CD4-positive, alpha-beta T cell treated with Interleukin-4 for 4 hours (primary cell): Measurements from ENCODE around the gene TNKS1BP1.
"Not testable (repeated sequence)": the region's sequence is repeated elsewhere in the genome, so short reads cannot be mapped to it uniquely, and the experiment has no call there.

Source experiments
- DNase-seq: peaks from one replicate; pipeline ENCODE4 v3.0.0-alpha.2; 2020

Gene TNKS1BP1

DNA sequence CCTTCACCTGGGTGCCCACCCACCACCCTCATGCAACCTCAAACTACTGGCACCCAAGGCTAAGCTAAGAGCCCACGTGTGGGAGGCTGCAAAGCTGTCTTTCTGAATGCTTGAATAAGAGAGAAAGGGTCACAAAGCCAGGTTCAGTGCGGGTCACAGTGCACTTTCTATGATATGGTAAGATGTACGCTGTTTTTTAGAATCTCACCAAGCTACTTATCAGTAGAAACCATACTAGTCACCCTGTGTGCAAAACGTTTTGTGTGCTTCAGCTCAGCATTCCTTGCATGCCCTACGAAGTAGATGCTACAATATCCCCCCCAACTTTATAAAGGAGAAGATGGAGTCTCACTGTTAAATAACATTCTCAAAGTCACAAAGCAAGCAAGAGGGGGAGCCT, 28.3 kb upstream of the TNKS1BP1 start:
- DNase-seq, result no peak

- DNase-seq, result peak; percentile 61
These were observed 24.9 kb upstream of the TNKS1BP1 start for GRCh38 chr11:57349491-57350274.

GRCh38 chr11:57348636-57349313, 24.0 kb upstream of the TNKS1BP1 start:
- DNase-seq, result no peak

DNA sequence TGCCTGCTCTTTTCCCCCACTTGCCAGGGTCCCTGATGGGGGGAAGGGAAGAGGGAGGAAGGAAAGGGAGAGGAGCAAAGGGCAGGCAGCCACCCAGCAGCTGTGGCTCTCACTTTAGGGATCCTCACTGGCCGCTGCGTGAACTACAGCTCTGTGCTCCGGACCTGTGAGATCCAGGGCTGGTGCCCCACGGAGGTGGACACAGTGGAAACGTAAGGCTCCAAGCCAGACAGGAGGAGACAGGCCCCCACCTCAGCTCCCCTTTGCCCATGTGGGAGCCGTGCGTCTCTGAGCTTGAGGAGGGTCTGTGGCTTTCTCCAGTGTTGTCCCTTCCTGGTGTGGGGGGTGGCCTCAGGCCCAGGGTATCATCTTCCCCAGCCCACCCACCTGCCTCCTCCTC, 23.3 kb upstream of the TNKS1BP1 start:
- DNase-seq, result no peak

- DNase-seq, result no peak
These were observed 22.6 kb upstream of the TNKS1BP1 start for GRCh38 chr11:57347336-57347735.

DNA sequence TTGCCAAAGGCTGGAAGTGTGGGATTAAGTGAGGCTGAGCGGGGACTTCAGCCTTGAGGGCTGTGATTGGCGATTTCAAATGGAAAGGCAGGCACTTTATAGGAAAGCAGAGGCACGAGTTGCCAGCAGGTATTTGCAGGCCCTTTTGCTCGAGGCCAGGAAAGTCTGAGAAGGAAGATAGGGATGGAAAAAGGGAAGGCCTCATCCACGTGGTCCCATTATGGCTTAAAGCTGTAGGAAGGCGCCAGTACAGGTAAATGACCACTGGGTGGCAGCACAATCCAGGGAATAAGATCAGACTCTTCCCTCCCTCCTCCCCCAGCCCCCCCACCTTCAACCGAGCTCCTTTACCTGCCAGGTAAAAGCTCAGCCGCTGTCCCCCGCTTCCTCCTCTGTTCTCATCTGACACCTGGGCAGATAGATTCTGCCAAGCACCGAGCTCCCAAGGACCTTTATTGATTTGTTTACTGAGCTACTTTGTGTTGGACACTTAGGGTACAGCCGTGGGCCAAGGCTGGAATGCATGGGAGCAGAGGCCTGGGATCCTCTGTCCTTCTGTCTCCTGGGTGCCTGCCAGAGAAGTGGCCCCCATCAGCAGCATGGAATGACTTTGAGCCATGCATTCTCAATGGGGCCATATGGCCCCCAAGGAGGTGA, 20.9 kb upstream of the TNKS1BP1 start:
- peak; percentile 69 for DNase-seq

- DNase-seq, result no peak
These were observed 20.1 kb upstream of the TNKS1BP1 start for GRCh38 chr11:57344826-57345225.

GRCh38 chr11:57343825-57344224, 19.1 kb upstream of the TNKS1BP1 start:
- no peak for DNase-seq

DNA sequence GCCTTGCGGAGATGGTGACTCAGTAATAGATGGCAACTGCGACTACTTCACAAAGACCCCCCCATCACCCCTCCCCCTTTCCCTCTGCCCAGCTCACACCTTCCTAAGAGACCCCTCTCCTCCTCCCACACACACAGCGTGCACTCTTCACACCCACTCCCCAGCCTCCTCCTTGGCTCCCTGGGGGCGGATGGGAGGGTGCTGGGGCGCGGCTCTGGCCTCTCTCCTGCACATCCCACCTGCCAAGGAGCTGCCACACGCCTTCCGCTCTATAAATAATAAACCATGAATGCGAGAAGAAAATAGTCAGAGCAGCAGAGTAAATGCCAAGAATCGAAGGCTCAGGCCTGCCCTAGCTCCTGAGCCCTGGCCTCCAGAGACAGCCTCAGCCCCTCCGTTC, 17.9 kb upstream of the TNKS1BP1 start:
- DNase-seq, result no peak

GRCh38 chr11:57341250-57341808, 16.6 kb upstream of the TNKS1BP1 start:
- no peak for DNase-seq

DNA sequence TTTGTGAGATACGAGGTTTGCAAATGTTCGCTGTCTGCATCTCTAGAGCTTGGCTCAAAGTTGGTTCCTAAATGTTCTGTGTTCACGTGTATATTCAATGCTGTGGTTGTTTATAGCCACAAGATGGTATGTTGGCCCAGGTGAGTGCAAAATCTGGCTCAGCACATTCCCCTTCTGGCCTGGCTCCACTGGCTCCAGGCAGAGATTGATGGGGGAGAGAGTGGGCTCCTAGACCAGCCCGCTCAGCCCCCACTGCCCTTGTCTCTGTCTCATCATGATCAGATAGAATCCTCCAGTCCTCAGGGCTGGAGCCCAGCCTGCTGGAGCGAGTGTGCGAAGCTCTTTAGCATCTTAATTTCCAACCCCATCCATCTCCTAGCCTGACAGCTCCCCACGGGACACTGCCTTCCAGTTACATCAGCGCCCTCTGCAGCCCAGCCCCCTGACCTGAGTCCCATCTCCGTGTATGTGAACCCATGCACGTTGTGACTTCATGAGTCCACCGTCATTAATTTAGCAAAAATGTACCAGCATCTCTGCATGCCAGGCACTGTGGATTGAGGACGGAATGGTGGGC, 15.4 kb upstream of the TNKS1BP1 start:
- DNase-seq, result no peak

DNA sequence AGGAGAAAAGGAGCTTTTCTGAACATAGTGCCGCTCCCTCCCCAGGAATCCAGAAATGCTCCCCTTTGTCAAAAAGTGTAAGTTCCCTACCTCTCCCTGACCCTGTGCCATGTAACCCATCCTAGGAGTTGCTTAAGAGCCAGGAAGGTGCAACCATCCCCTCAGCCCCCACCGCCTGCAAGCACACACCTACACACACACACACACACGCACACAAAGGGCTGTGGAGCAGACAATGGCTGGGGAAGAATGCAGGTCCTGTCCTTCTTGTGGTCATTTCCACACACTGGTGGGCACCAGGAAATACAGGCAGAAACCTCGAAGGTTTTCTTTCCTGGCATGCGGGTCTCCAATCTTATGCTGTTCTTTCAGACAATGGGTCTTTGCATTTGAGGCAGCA, 14.6 kb upstream of the TNKS1BP1 start:
- DNase-seq, result no peak

GRCh38 chr11:57338142-57338541, 13.4 kb upstream of the TNKS1BP1 start, which contains the start of gene P2RX3:
Gene P2RX3, plus strand, starts transcription at chr11:57338352. Its CDS starts 199 bp downstream, at chr11:57338551.
- no peak for DNase-seq

DNA sequence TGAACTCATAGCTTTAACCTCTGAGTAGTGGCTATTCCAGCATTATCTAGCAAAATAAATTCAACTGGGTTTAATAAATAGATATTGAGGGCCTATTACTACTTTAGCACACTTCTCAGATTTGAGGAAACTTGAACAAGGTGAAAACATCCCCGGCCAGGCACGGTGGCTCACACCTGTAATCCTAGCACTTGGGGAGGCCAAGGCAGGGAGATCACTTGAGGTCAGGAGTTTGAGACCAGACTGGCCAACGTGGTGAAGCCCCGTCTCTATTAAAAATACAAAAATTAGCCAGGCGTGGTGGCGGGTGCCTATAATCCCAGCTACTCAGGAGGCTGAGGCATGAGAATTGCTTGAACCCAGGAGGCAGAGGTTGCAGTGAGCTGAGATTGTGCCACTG, 12.1 kb upstream of the TNKS1BP1 start:
- not testable (repeated sequence) for DNase-seq

- DNase-seq, result no peak
These were observed 11.4 kb upstream of the TNKS1BP1 start for GRCh38 chr11:57336111-57336666.

DNA sequence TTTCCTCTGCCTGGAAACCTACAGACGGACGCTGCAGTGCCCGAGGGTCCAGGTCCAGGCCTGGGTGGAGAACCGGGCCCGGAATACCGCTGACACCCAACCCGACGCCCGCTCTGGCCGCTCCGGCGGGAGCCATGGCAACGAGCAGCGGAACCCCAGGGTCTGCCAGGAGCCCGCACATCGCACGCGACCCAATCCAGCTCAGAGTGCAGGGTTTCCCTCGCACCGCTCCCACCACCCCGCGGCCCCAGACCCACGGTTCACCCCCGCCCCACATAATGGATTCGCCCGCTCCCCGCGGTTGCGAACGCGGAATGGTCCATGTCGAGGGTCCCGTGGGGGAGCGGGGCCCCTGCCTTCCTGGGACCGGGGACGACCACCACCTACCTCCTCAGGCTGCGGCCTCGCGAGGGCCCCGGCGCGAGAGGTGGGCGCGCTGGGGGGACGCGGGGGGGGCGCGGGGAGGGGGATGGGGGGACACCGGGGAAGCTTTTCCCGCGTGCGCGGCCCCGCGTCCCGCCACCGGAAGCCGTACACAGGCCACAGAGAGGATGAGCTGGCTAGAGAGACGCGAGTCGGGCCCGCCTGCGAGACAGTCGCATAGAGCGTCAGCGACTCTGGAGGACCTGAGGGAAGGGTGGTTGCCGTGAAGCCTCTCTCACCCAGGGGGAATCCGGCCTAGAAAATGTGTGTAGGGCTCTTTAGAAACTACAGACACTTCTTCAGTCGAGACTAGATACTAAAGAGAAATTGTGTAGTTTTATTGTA, 10.8 kb upstream of the TNKS1BP1 start, which contains the start of gene SSRP1:
TSS of gene SSRP1 (minus strand) at position 550 of the 768 bp plus-strand sequence. CDS start 771 bp downstream, outside the sequence.
- DNase-seq, result peak; percentile 92

DNA sequence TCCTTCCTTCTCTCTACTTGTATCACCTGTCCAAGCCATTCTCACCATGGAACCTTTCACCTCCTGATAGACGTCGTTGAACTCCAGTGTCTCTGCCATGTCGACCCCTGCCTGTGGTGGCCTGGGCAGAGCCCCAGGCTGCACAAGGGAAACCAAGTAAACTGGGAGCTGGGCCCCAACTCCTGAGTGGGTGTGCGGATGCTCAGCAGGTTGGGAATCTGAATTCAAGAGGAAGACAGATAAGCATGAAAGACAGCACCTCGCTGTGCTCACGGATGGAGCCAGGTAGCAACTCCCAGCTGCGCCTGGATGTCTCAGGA, 10.2 kb upstream of the TNKS1BP1 start:
- no peak for DNase-seq

DNA sequence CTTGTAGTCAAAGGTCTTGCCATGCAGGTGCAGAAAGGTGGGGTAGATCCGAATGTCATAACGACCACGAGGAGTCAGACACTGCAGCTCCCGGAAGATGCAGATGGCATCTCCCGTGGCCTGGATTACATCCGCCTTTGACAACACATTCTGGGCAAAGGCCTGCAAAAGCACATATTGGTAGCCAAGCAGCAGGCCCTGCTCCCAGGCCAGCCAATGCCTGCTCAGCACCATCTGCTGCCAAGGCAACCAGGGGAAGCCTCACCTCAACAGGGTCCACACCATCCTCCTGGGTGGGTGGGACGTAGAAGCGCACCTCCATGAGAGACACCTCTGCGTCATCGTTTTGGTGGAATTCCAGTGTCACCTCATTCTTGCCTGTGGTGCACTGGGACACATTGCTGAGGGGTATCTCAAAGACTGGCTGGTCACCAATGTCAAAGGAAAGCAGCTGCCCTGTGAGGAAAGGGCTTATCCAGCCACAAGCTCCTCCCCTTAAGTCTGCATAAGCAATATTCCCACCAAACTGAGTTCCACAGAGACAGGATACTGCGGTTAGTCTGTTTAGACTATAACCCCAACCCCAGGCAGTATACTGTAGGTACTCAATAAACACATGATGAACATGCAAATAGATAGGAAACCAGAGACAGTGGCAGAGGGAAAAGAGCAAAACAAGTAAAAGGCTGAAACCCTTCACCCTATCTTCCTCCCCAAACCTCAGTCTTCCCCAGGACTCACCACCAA, 8.1 kb upstream of the TNKS1BP1 start:
- no peak for DNase-seq

DNA sequence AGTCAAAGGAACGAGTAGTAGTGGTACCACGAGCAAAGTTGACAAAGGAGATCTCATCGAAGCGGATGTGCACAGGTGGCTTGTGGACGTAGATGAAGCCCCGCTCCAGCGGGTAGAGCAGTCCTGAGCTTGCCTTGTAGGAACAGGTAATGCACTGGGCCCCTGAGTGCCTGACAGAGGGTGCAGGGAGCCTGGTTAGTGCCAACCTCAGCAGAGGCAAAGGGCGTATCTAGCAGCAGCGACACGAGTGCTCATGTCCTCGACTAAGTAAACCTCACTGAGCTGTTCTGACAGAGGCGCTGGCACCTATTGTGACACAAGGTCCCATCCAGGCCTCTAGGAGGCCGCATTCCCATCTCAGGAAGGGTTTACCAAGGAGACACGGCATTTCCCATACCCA, 7.0 kb upstream of the TNKS1BP1 start:
- no peak for DNase-seq

DNA sequence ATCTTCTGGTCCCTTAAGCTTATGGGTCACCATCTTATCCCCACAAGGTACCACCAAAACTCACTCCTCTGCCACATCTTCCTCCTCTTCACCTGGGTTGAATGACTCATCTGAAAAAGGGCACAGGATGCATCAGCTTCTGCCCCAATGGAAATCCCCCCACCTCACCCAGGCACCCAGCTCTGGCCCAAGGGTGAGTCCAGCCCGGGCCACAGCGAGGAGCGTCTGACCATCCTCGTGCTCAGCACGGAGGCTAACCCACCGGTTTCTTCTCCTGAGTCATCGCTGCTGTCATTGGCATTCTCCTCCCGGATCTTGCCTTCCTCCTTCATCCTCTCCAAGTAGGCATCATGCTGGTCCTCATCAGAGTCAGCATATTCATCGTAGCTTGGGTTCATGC, 5.3 kb upstream of the TNKS1BP1 start:
- DNase-seq, result no peak

- no peak for DNase-seq
These were observed 3.0 kb upstream of the TNKS1BP1 start for GRCh38 chr11:57327721-57328120.

DNA sequence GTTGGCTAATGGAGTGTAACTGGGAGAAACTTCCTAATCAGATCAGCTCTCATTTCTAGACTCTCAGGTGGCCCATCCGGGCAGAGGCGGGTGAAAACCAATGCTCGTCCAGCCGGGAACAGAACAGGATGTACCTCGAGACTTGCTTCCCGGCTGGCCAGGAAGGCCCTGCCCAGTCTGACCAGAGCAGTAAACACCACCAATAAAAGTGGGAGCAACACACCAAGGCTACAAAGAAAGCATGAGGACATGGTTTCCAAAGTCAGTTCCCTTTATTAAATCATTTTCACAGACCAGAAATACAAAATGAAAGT, 940 bp upstream of the TNKS1BP1 start:
- DNase-seq, result no peak
